ENCODE data around the gene ANAPC2. TPM values are rescaled to one million over a fixed set of nuclear protein-coding genes. Genes with fewer than 3 reads are reported as not detected.
"Not testable (repeated sequence)": the region's sequence is repeated elsewhere in the genome, so short reads cannot be mapped to it uniquely, and the experiment has no call there.

The ANAPC2 gene
- total and polyA plus RNA-seq, 10 donors = 27.8 to 93.0 (median 55.3) TPM

DNA sequence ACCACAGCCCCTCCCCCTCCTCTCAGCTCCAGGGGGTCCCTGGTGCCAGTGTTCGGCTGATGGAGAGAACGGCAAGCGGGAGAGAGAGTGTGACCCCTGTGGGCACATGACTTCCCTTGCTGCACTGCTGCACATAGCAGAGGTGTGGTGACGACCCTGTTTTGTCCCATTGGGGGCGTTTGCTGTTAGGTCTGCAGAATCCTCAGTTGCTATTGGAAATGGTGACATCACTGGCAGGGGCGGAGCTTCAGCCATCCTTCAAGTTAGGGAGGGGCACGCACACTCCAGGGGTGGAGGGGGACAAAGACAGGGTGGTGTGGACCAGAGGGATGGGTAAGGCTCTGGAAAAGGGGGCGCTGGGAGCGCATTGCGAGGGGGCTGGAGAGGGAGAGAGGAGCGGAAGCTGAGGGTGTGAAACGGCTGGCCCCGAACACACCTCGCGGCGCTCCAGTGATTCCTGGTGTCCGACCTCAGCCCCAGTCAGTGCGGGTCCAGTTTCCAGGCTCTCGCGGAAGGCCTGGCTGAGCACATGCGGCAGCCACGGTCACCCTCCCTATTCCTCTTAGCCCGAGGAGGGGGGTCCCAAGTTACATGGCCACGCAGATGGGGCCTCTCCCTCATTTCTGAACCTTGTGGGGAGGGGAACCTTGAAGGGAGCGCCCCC is 50.2 kb downstream of the ANAPC2 start:
- H3K27ac ChIP-seq = no peak overlapping the region
- peaks cover 6 to 100% (median 76%) of the 10 kb centered on the region in 7 donors for H3K27me3 ChIP-seq (replicated peaks in 1 of 7)
- 7 to 10% (median 9%) methylated on average over 2 to 25 of the region's 25 CpGs for WGBS, 5 donors
- H3K36me3 ChIP-seq = no peaks in the 10 kb centered on the region
- peak overlapping the region in 1 of 8 donors; percentile 17 for H3K4me3 ChIP-seq
- no peaks in the 10 kb centered on the region for H3K9me3 ChIP-seq
- no peak for DNase-seq
- TF ChIP-seq, protein P1, sequence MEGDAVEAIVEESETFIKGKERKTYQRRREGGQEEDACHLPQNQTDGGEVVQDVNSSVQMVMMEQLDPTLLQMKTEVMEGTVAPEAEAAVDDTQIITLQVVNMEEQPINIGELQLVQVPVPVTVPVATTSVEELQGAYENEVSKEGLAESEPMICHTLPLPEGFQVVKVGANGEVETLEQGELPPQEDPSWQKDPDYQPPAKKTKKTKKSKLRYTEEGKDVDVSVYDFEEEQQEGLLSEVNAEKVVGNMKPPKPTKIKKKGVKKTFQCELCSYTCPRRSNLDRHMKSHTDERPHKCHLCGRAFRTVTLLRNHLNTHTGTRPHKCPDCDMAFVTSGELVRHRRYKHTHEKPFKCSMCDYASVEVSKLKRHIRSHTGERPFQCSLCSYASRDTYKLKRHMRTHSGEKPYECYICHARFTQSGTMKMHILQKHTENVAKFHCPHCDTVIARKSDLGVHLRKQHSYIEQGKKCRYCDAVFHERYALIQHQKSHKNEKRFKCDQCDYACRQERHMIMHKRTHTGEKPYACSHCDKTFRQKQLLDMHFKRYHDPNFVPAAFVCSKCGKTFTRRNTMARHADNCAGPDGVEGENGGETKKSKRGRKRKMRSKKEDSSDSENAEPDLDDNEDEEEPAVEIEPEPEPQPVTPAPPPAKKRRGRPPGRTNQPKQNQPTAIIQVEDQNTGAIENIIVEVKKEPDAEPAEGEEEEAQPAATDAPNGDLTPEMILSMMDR (IDR thresholded peaks at IDR 0.05 in 8 of 11, conservative IDR thresholded peaks at IDR 0.05 in 3 of 11) = no peak
- TF ChIP-seq POLR2A (IDR thresholded peaks at IDR 0.05) = no peak
- TF ChIP-seq POLR2AphosphoS5 (IDR thresholded peaks at IDR 0.05) = no peak
- intact Hi-C loops (cut with DNase I; ENCODE audit: low total_unique reads) = no loop called here
- peaks cover 4 to 27% (median 12%) of the 10 kb centered on the region in 6 donors for H3K4me1 ChIP-seq

- H3K27me3 ChIP-seq (replicated peaks in 1 of 7) = peaks cover 6 to 98% (median 66%) of the 10 kb centered on the region in 7 donors
- WGBS, 5 donors = 72 to 79% (median 75%) methylated on average over 21 to 23 of the region's 23 CpGs
- no peak for DNase-seq
- H3K4me1 ChIP-seq = peaks cover 4 to 27% (median 12%) of the 10 kb centered on the region in 6 donors
- no peaks in the 10 kb centered on the region for H3K9me3 ChIP-seq
- H3K4me3 ChIP-seq = no peak overlapping the region
- H3K36me3 ChIP-seq = no peaks in the 10 kb centered on the region
- TF ChIP-seq POLR2AphosphoS5 (IDR thresholded peaks at IDR 0.05) (no peak), POLR2A (IDR thresholded peaks at IDR 0.05) (no peak)
- TF ChIP-seq, protein P1 (IDR thresholded peaks at IDR 0.05 in 8 of 11, conservative IDR thresholded peaks at IDR 0.05 in 3 of 11) = no peak
- no peak overlapping the region for H3K27ac ChIP-seq
- intact Hi-C loops (cut with DNase I; ENCODE audit: low total_unique reads) = no loop called here
These were observed 51.3 kb downstream of the ANAPC2 start for GRCh38 chr9:137136881-137137607.

DNA sequence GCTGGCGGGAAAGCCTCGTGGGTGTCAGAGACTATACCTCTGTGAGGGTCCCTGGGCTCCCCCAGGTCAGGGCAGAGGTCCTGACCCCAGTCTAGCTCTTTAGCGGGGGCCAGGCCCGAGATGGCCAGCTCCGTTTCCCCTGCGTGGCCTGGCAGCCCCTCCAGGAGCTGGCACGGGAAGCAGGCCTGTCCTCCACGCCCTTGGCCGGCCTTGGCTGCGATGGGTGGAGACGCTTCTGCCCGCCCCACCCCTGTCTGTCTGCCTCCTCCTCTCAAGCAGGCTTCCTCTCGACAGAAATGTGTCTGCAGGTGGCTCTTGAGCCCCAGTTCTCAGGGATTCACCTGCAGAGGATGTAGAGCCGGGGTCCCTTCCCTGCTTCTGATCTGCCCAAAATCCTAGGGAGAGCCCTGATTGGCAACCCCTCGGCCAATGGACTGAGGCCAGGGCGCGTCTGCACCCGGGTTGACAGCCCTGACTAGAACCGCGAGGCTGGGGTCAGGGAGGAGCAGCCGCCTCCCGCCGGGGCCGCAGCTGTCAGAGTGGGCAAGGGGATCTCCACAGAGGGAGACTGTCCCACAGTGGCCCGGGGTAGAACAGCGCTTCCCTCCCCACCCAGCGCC is 52.0 kb downstream of the ANAPC2 start:
- no peaks in the 10 kb centered on the region for H3K36me3 ChIP-seq
- intact Hi-C loops (cut with DNase I; ENCODE audit: low total_unique reads) = no loop called here
- no peak overlapping the region for H3K4me3 ChIP-seq
- TF ChIP-seq, protein P1 (IDR thresholded peaks at IDR 0.05 in 8 of 11, conservative IDR thresholded peaks at IDR 0.05 in 3 of 11) = no peak
- TF ChIP-seq POLR2A (IDR thresholded peaks at IDR 0.05) (no peak), POLR2AphosphoS5 (IDR thresholded peaks at IDR 0.05) (no peak)
- DNase-seq = no peak
- WGBS, 5 donors = 22 to 70% (median 34%) methylated on average over 8 to 27 of the region's 27 CpGs
- peaks cover 4 to 27% (median 12%) of the 10 kb centered on the region in 6 donors for H3K4me1 ChIP-seq
- no peak overlapping the region for H3K27ac ChIP-seq
- peaks cover 6 to 98% (median 60%) of the 10 kb centered on the region in 7 donors for H3K27me3 ChIP-seq (replicated peaks in 1 of 7)
- no peaks in the 10 kb centered on the region for H3K9me3 ChIP-seq

- 83 to 88% (median 84%) methylated on average over 9 of the region's 9 CpGs for WGBS, 5 donors
- H3K36me3 ChIP-seq = not testable (repeated sequence)
These were observed 53.2 kb downstream of the ANAPC2 start for GRCh38 chr9:137135154-137135553.

More at GRCh38 chr9:137135154-137135553, 53.2 kb downstream of the ANAPC2 start:
- intact Hi-C loops (cut with DNase I; ENCODE audit: low total_unique reads); H3K4me3 ChIP-seq; DNase-seq; H3K27ac ChIP-seq; H3K9me3 ChIP-seq: not testable (repeated sequence)
- Histone ChIP-seq H3K4me1 (peaks cover 4 to 34% (median 16%) of the 10 kb centered on the region in 6 donors), H3K27me3 (replicated peaks in 1 of 7) (peaks cover 6 to 98% (median 52%) of the 10 kb centered on the region in 7 donors)

All from spleen (tissue), 11 donors.